ENCODE results near the gene C11orf58.

- TF ChIP-seq POLR2AphosphoS5 (IDR thresholded peaks at IDR 0.05; ENCODE audit: low read depth, low read length) (no peak), POLR2A (IDR thresholded peaks at IDR 0.05; ENCODE audit: low read depth, low read length) (no peak), TAF1 (IDR thresholded peaks at IDR 0.05; ENCODE audit: low read depth, low read length) (no peak), SPI1 (IDR thresholded peaks at IDR 0.05; ENCODE audit: low read depth, low read length) (no peak)
Measured at GRCh38 chr11:16804104-16804947, 65.9 kb downstream of the C11orf58 start.
